SK-N-MC (cell line): ENCODE measurements around the gene RPS25.

Source experiments
- DNase-seq: peaks from one replicate; pipeline ENCODE4 v3.0.0-alpha.2; 2011; ENCODE audit warnings: low read depth, low spot score
- H3K27ac ChIP-seq: fragments of 200-600 bp; sonication (generic); 2 replicates; pipeline ENCODE4 v1.5.1; 2016; ENCODE audit warnings: mixed run types
- H3K36me3 ChIP-seq: fragments of 200-600 bp; sonication (generic); 2 replicates; pipeline ENCODE4 v1.6.1; 2017; ENCODE audit warnings: antibody characterized with exemption, low read length, mixed read lengths; ENCODE audit not compliant: insufficient read depth
- H3K4me3 ChIP-seq: fragments of 200-600 bp; sonication (generic); 2 replicates; pipeline ENCODE4 v1.5.1; 2016
- H3K9ac ChIP-seq: fragments of 200-600 bp; sonication (generic); 2 replicates; pipeline ENCODE4 v1.8.0; 2017; ENCODE audit warnings: mixed run types, mixed read lengths; ENCODE audit not compliant: insufficient read length
- H3K9me3 ChIP-seq: fragments of 200-600 bp; sonication (generic); 2 replicates; pipeline ENCODE4 v1.6.1; 2017; ENCODE audit warnings: low read depth, mild to moderate bottlenecking, antibody characterized with exemption, low read length, moderate library complexity, mixed read lengths
- EZH2 ChIP-seq: fragments of 200-600 bp; sonication (generic); IDR thresholded peaks from one replicate; pipeline ENCODE4 v1.6.1; 2017; ENCODE audit warnings: antibody characterized with exemption
- FOXP2 ChIP-seq: optimal IDR thresholded peaks from 2 replicates; pipeline ENCODE3; 2011; ENCODE audit warnings: mild to moderate bottlenecking, moderate library complexity; ENCODE audit not compliant: insufficient read depth; ENCODE audit errors: extremely low read length, control extremely low read depth
- POLR2AphosphoS5 ChIP-seq: IDR thresholded peaks from 2 replicates; pipeline ENCODE4 v1.6.1; 2012; ENCODE audit warnings: mild to moderate bottlenecking, low read depth, low read length, borderline replicate concordance

Gene RPS25

DNA sequence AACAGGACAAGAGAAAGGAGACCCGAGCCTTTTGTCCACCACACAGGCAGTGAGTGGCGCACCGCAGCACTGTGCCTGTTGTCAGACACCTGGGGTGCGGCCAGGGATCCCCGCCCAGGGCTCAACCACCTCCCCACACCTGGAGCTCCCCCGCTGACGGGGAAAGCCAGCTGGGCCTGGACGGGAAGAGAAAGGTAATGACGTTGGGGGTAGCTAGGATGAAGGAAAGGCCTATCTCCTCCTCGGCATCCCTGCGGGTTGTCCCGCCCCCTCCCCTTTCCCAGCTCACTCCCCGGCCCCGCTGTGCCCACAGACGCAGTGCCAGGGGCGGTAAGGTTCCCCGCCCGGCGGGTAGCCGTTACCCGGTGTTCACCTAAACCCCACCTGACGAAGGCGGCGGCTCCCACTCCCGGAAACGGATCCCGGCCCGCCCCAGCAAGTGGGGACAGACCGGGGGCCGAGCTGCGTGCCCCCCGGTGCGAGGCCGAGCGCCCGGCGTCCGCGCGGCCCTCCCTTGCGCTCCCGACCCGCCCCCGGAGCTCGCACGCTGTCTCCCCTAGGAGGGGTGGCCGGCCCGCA is 38.4 kb upstream of the RPS25 start:
- Histone ChIP-seq H3K9me3 (no peaks in the 10 kb centered on the region), H3K27ac (peak overlapping the region; percentile 64; the same call in 1 of the 2 replicates), H3K4me3 (peak overlapping the region; percentile 95), H3K36me3 (peaks cover 37% of the 10 kb centered on the region), H3K9ac (peak overlapping the region; percentile 91)
- TF ChIP-seq POLR2AphosphoS5 (no peak), EZH2 (no peak), FOXP2 (no peak)
- DNase-seq: no peak

- no peak for DNase-seq
- peak overlapping the region; percentile 95 for H3K4me3 ChIP-seq
- peaks cover 43% of the 10 kb centered on the region for H3K36me3 ChIP-seq
- H3K9ac ChIP-seq: peak overlapping the region; percentile 91
- TF ChIP-seq FOXP2: no peak
- no peak for TF ChIP-seq POLR2AphosphoS5
- no peak for TF ChIP-seq EZH2
- no peak overlapping the region for H3K27ac ChIP-seq
- H3K9me3 ChIP-seq: no peaks in the 10 kb centered on the region
Measured at GRCh38 chr11:119055901-119056300, 37.8 kb upstream of the RPS25 start.

GRCh38 chr11:119054418-119054817 is 36.3 kb upstream of the RPS25 start:
- Histone ChIP-seq H3K27ac (no peak overlapping the region), H3K4me3 (no peak overlapping the region), H3K36me3 (peaks cover 51% of the 10 kb centered on the region), H3K9ac (no peak overlapping the region), H3K9me3 (no peaks in the 10 kb centered on the region)
- TF ChIP-seq EZH2 (no peak), FOXP2 (no peak), POLR2AphosphoS5 (no peak)
- no peak for DNase-seq

GRCh38 chr11:119052163-119052814 is 34.1 kb upstream of the RPS25 start:
- Histone ChIP-seq H3K9ac (no peak overlapping the region), H3K27ac (no peak overlapping the region), H3K9me3 (no peaks in the 10 kb centered on the region), H3K36me3 (peaks cover 72% of the 10 kb centered on the region), H3K4me3 (no peak overlapping the region)
- DNase-seq: no peak
- TF ChIP-seq POLR2AphosphoS5 (no peak), FOXP2 (no peak), EZH2 (no peak)

DNA sequence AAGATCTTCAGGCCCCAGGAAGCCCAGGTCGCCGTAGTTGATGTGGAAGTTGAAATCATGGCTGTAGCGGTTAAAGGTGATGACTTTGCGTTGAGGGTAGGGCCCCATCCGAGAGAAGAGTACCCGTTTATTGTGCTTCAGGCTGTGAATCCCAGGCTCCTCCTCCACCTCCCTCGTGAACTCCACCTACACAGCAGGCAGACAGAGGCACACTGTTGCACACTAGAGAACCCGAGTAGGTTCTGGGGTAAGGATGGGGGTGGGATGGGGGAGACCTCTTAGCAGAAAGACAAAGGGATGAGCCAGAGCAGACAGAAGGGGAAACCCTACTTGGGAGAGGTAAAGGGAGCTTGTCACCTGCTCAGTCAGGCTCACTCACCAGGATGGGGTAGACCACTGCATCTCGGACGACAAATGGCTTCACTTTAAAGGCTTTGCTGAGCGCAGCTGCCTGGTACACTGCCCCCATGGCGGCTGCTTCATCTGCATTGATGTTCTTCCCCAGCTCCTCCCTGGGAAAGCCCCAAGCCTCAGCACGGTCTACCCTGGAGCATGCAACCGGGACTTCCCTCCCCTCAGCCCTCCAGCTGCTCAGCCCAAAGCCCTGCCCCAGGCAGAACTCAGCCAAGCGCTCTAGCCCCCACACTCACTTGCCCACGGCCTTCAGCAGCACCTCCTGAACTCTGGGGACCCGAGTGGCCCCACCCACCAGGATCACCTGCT is 33.5 kb upstream of the RPS25 start:
- DNase-seq: no peak
- H3K36me3 ChIP-seq: peaks cover 76% of the 10 kb centered on the region
- TF ChIP-seq FOXP2 (no peak), EZH2 (no peak), POLR2AphosphoS5 (no peak)

DNA sequence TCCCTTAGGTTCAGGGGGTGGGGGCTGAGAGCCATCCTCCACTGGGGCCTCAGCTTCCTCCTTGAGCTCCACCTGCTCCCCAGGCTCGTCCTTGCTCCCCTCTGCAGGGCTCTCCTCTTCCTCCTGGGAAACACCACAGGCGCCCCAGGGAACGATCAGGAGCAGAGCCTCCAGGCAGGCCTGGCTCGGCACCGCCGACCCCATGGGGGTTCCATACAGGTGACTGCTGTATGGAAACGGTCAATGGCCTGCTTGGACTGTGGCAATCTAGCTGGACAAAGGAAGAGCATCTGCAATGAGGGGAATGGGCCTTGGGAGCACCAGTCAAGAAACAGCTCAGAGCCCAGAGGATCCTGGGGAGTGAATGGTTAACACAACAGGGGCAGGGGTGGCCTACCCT is 30.9 kb upstream of the RPS25 start:
- Histone ChIP-seq H3K9me3 (no peaks in the 10 kb centered on the region), H3K36me3 (peaks cover 75% of the 10 kb centered on the region), H3K9ac (no peak overlapping the region), H3K4me3 (no peak overlapping the region), H3K27ac (no peak overlapping the region)
- TF ChIP-seq EZH2 (no peak), POLR2AphosphoS5 (no peak), FOXP2 (no peak)
- no peak for DNase-seq

More for the DNA sequence above, 33.5 kb upstream of the RPS25 start:
- Histone ChIP-seq H3K27ac (no peak overlapping the region), H3K4me3 (no peak overlapping the region), H3K9ac (no peak overlapping the region), H3K9me3 (no peaks in the 10 kb centered on the region)

- peaks cover 71% of the 10 kb centered on the region for H3K36me3 ChIP-seq
Measured at GRCh38 chr11:119048644-119049043, 30.5 kb upstream of the RPS25 start.

DNA sequence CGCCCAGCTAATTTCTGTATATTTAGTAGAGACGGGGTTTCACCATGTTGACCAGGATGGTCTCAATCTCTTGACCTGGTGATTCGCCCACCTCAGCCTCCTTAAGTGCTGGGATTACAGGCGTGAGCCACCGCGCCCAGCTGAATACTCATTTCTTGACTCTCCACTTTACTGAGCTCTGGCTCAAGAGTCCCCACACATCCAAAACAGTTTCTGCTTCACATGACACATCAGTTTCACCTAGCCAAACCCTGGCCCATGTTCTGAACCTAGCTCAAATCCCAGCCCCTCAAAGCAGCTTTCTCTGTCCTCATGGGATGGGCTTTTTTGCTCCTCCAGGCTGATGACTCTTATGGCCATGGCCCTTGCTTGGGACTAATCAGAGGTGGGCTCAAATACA is 29.1 kb upstream of the RPS25 start:
- Histone ChIP-seq H3K4me3 (no peak overlapping the region), H3K27ac (no peak overlapping the region), H3K9ac (no peak overlapping the region), H3K9me3 (no peaks in the 10 kb centered on the region), H3K36me3 (peaks cover 56% of the 10 kb centered on the region)
- no peak for TF ChIP-seq FOXP2
- TF ChIP-seq POLR2AphosphoS5: no peak
- no peak for TF ChIP-seq EZH2
- no peak for DNase-seq

More at GRCh38 chr11:119048644-119049043, 30.5 kb upstream of the RPS25 start:
- Histone ChIP-seq H3K9ac (no peak overlapping the region), H3K4me3 (no peak overlapping the region), H3K27ac (no peak overlapping the region), H3K9me3 (no peaks in the 10 kb centered on the region)
- no peak for DNase-seq
- TF ChIP-seq FOXP2 (no peak), POLR2AphosphoS5 (no peak)
